GM10248 (cell line): ENCODE measurements around the gene TTF1.

Experiments
- CTCF ChIA-PET: fragments of 300-600 bp; sonication (Branson Sonifier 250); formaldehyde crosslinking; extraction: SDS; loops from one replicate; lab custom pipeline; 2021; ENCODE audit warnings: antibody characterized with exemption; lab: Yijun Ruan, JAX
- POLR2A ChIA-PET: fragments of 350-650 bp; sonication (Branson Sonifier 250); formaldehyde crosslinking; extraction: SDS; loops from one replicate; lab custom pipeline; 2020; ENCODE audit warnings: antibody characterized with exemption; lab: Yijun Ruan, JAX
- DNase-seq: peaks from one replicate; pipeline ENCODE4 v3.0.0; 2012; ENCODE audit errors: extremely low spot score
- CTCF ChIP-seq: IDR thresholded peaks from 2 replicates; pipeline ENCODE4 v1.5.1; 2012; ENCODE audit warnings: mild to moderate bottlenecking, low read depth; ENCODE audit errors: extremely low read depth, missing control alignments, control extremely low read depth

Gene TTF1

GRCh38 chr9:132327537-132327936, 79.1 kb downstream of the TTF1 start:
- POLR2A ChIA-PET, result no interaction called here
- CTCF ChIA-PET, result no interaction called here
- DNase-seq, result no peak
- no peak for TF ChIP-seq CTCF
